Activated naive CD8-positive, alpha-beta T cell (primary cell): ENCODE measurements around the gene CASTOR2.
A peak's percentile ranks its signal among the peaks of the same experiment; 100 is the strongest.
"Not testable (repeated sequence)": the region's sequence is repeated elsewhere in the genome, so short reads cannot be mapped to it uniquely, and the experiment has no call there.

Experiments
- H3K27ac Mint-ChIP-seq: one replicate; pipeline ENCODE4 v1.8.0; 2021; ENCODE audit warnings: mixed read lengths
- H3K27me3 Mint-ChIP-seq: one replicate; pipeline ENCODE4 v1.8.0; 2021; ENCODE audit warnings: mixed read lengths
- H3K36me3 Mint-ChIP-seq: one replicate; pipeline ENCODE4 v1.8.0; 2021; ENCODE audit warnings: mixed read lengths
- H3K4me1 Mint-ChIP-seq: one replicate; pipeline ENCODE4 v1.8.0; 2021; ENCODE audit warnings: low read depth, mixed read lengths
- H3K4me3 Mint-ChIP-seq: one replicate; pipeline ENCODE4 v1.8.0; 2021; ENCODE audit warnings: mild to moderate bottlenecking, mixed read lengths
- H3K9me3 Mint-ChIP-seq: one replicate; pipeline ENCODE4 v1.8.0; 2021; ENCODE audit warnings: low read depth, mixed read lengths

CASTOR2 gene

GRCh38 chr7:74964511-74965119, at the start of gene CASTOR2:
Gene CASTOR2, plus strand, starts transcription at chr7:74964705. Its CDS starts 281 bp downstream, at chr7:74964986.
- H3K4me1 Mint-ChIP-seq, H3K9me3 Mint-ChIP-seq, H3K27me3 Mint-ChIP-seq, H3K36me3 Mint-ChIP-seq, H3K27ac Mint-ChIP-seq: not testable (repeated sequence)
- H3K4me3 Mint-ChIP-seq: peak within 1 kb of the TSS; percentile 17

- H3K36me3 Mint-ChIP-seq, H3K4me3 Mint-ChIP-seq, H3K9me3 Mint-ChIP-seq, H3K27ac Mint-ChIP-seq, H3K27me3 Mint-ChIP-seq, H3K4me1 Mint-ChIP-seq: not testable (repeated sequence)
These were observed 42.1 kb upstream of the CASTOR2 start for GRCh38 chr7:74922321-74922890.

- not testable (repeated sequence) for H3K4me1 Mint-ChIP-seq, H3K4me3 Mint-ChIP-seq, H3K36me3 Mint-ChIP-seq, H3K27me3 Mint-ChIP-seq, H3K9me3 Mint-ChIP-seq, H3K27ac Mint-ChIP-seq
These were observed 40.9 kb upstream of the CASTOR2 start for GRCh38 chr7:74923644-74924043.

GRCh38 chr7:74926968-74927367, 37.5 kb upstream of the CASTOR2 start:
- not testable (repeated sequence) for H3K27me3 Mint-ChIP-seq, H3K4me1 Mint-ChIP-seq, H3K4me3 Mint-ChIP-seq, H3K27ac Mint-ChIP-seq, H3K9me3 Mint-ChIP-seq, H3K36me3 Mint-ChIP-seq

GRCh38 chr7:74931563-74932328, 32.8 kb upstream of the CASTOR2 start:
- H3K27me3 Mint-ChIP-seq, H3K9me3 Mint-ChIP-seq, H3K27ac Mint-ChIP-seq, H3K4me1 Mint-ChIP-seq, H3K36me3 Mint-ChIP-seq, H3K4me3 Mint-ChIP-seq: not testable (repeated sequence)

- H3K4me1 Mint-ChIP-seq: not testable (repeated sequence)
These were observed 25.1 kb upstream of the CASTOR2 start for GRCh38 chr7:74939429-74939828.

GRCh38 chr7:74941302-74942069, 23.0 kb upstream of the CASTOR2 start:
- not testable (repeated sequence) for H3K4me3 Mint-ChIP-seq, H3K4me1 Mint-ChIP-seq, H3K27ac Mint-ChIP-seq, H3K36me3 Mint-ChIP-seq, H3K27me3 Mint-ChIP-seq, H3K9me3 Mint-ChIP-seq

More at GRCh38 chr7:74939429-74939828, 25.1 kb upstream of the CASTOR2 start:
- H3K27me3 Mint-ChIP-seq, H3K36me3 Mint-ChIP-seq, H3K27ac Mint-ChIP-seq, H3K9me3 Mint-ChIP-seq, H3K4me3 Mint-ChIP-seq: not testable (repeated sequence)

- H3K4me1 Mint-ChIP-seq, H3K36me3 Mint-ChIP-seq, H3K4me3 Mint-ChIP-seq, H3K9me3 Mint-ChIP-seq, H3K27ac Mint-ChIP-seq, H3K27me3 Mint-ChIP-seq: not testable (repeated sequence)
These were observed 20.6 kb upstream of the CASTOR2 start for GRCh38 chr7:74943923-74944322.

- not testable (repeated sequence) for H3K36me3 Mint-ChIP-seq, H3K9me3 Mint-ChIP-seq, H3K4me3 Mint-ChIP-seq, H3K27ac Mint-ChIP-seq, H3K27me3 Mint-ChIP-seq, H3K4me1 Mint-ChIP-seq
These were observed 16.8 kb upstream of the CASTOR2 start for GRCh38 chr7:74947741-74948140.

GRCh38 chr7:74953774-74954173, 10.7 kb upstream of the CASTOR2 start:
- not testable (repeated sequence) for H3K27me3 Mint-ChIP-seq, H3K4me3 Mint-ChIP-seq, H3K4me1 Mint-ChIP-seq, H3K9me3 Mint-ChIP-seq, H3K36me3 Mint-ChIP-seq, H3K27ac Mint-ChIP-seq

GRCh38 chr7:74958328-74958727, 6.2 kb upstream of the CASTOR2 start:
- not testable (repeated sequence) for H3K36me3 Mint-ChIP-seq, H3K4me3 Mint-ChIP-seq, H3K27me3 Mint-ChIP-seq, H3K4me1 Mint-ChIP-seq, H3K9me3 Mint-ChIP-seq, H3K27ac Mint-ChIP-seq

- H3K36me3 Mint-ChIP-seq, H3K4me1 Mint-ChIP-seq, H3K9me3 Mint-ChIP-seq, H3K27ac Mint-ChIP-seq, H3K27me3 Mint-ChIP-seq: not testable (repeated sequence)
- H3K4me3 Mint-ChIP-seq: peak overlapping the region; percentile 17
These were observed 598 bp upstream of the CASTOR2 start for GRCh38 chr7:74963704-74964510.

- not testable (repeated sequence) for H3K9me3 Mint-ChIP-seq, H3K27me3 Mint-ChIP-seq, H3K36me3 Mint-ChIP-seq, H3K4me1 Mint-ChIP-seq, H3K27ac Mint-ChIP-seq, H3K4me3 Mint-ChIP-seq
These were observed 1.8 kb downstream of the CASTOR2 start for GRCh38 chr7:74966208-74966854.

GRCh38 chr7:74966909-74967308, 2.4 kb downstream of the CASTOR2 start:
- H3K4me1 Mint-ChIP-seq, H3K27ac Mint-ChIP-seq, H3K4me3 Mint-ChIP-seq, H3K36me3 Mint-ChIP-seq, H3K9me3 Mint-ChIP-seq, H3K27me3 Mint-ChIP-seq: not testable (repeated sequence)
